Measurements from ENCODE around the gene SLC27A4.

- no peak for TF ChIP-seq POLR2A (IDR thresholded peaks at IDR 0.05)
- no peak for TF ChIP-seq CTCF (IDR thresholded peaks at IDR 0.05)
Observed at GRCh38 chr9:128397831-128398230, 57.5 kb downstream of the SLC27A4 start.
